Osteocyte (in vitro differentiated cells): ENCODE measurements around the gene TSPEAR. TPM values are rescaled to one million over a fixed set of nuclear protein-coding genes. Genes with fewer than 3 reads are reported as not detected.

ENCODE experiments used
- DNase-seq: peaks from one replicate; pipeline ENCODE4 v3.0.0; 2021; ENCODE audit warnings: mixed read lengths; ENCODE audit not compliant: unreplicated experiment; ENCODE audit errors: extremely low spot score
- H3K27ac Mint-ChIP-seq: one replicate; pipeline ENCODE4 v1.8.0; 2021; ENCODE audit warnings: mild to moderate bottlenecking, mixed read lengths; ENCODE audit not compliant: unreplicated experiment
- H3K27me3 Mint-ChIP-seq: one replicate; pipeline ENCODE4 v1.8.0; 2021; ENCODE audit warnings: mixed read lengths; ENCODE audit not compliant: unreplicated experiment
- H3K36me3 Mint-ChIP-seq: one replicate; pipeline ENCODE4 v1.8.0; 2021; ENCODE audit warnings: mixed read lengths; ENCODE audit not compliant: unreplicated experiment
- H3K4me1 Mint-ChIP-seq: one replicate; pipeline ENCODE4 v1.8.0; 2021; ENCODE audit warnings: mixed read lengths; ENCODE audit not compliant: unreplicated experiment
- H3K4me3 Mint-ChIP-seq: one replicate; pipeline ENCODE4 v1.8.0; 2021; ENCODE audit warnings: mild to moderate bottlenecking, moderate library complexity, mixed read lengths; ENCODE audit not compliant: unreplicated experiment
- H3K9me3 Mint-ChIP-seq: one replicate; pipeline ENCODE4 v1.8.0; 2021; ENCODE audit warnings: mixed read lengths; ENCODE audit not compliant: unreplicated experiment
- total RNA-seq: library from RNA; stranded (reverse); gene quantifications from 2 replicates; pipeline ENCODE4 v1.2.1, GENCODE V29; 2021
- TF ChIP-seq, protein P1 (sequence below): fragments of 200-600 bp; sonication (generic); IDR thresholded peaks from 2 replicates; pipeline ENCODE4 v1.5.0; 2021; ENCODE audit warnings: antibody characterized with exemption, mild to moderate bottlenecking, moderate library complexity

Gene TSPEAR
- total RNA-seq, 1 donor from 2014 or later, result not detected

- H3K27ac Mint-ChIP-seq, result no peak overlapping the region
- TF ChIP-seq, protein P1, sequence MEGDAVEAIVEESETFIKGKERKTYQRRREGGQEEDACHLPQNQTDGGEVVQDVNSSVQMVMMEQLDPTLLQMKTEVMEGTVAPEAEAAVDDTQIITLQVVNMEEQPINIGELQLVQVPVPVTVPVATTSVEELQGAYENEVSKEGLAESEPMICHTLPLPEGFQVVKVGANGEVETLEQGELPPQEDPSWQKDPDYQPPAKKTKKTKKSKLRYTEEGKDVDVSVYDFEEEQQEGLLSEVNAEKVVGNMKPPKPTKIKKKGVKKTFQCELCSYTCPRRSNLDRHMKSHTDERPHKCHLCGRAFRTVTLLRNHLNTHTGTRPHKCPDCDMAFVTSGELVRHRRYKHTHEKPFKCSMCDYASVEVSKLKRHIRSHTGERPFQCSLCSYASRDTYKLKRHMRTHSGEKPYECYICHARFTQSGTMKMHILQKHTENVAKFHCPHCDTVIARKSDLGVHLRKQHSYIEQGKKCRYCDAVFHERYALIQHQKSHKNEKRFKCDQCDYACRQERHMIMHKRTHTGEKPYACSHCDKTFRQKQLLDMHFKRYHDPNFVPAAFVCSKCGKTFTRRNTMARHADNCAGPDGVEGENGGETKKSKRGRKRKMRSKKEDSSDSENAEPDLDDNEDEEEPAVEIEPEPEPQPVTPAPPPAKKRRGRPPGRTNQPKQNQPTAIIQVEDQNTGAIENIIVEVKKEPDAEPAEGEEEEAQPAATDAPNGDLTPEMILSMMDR, result no peak
- H3K9me3 Mint-ChIP-seq, result no peaks in the 10 kb centered on the region
- no peaks in the 10 kb centered on the region for H3K36me3 Mint-ChIP-seq
- no peaks in the 10 kb centered on the region for H3K27me3 Mint-ChIP-seq
- no peak overlapping the region for H3K4me3 Mint-ChIP-seq
- H3K4me1 Mint-ChIP-seq, result no peaks in the 10 kb centered on the region
- DNase-seq, result no peak
These were observed 184.0 kb downstream of the TSPEAR start for GRCh38 chr21:44527156-44527982.

- no peaks in the 10 kb centered on the region for H3K27me3 Mint-ChIP-seq
- no peak for DNase-seq
- no peaks in the 10 kb centered on the region for H3K4me1 Mint-ChIP-seq
- H3K27ac Mint-ChIP-seq, result no peak overlapping the region
- no peaks in the 10 kb centered on the region for H3K36me3 Mint-ChIP-seq
- H3K4me3 Mint-ChIP-seq, result no peak overlapping the region
- TF ChIP-seq, protein P1, result no peak
- no peaks in the 10 kb centered on the region for H3K9me3 Mint-ChIP-seq
These were observed 185.0 kb downstream of the TSPEAR start for GRCh38 chr21:44526096-44526997.

DNA sequence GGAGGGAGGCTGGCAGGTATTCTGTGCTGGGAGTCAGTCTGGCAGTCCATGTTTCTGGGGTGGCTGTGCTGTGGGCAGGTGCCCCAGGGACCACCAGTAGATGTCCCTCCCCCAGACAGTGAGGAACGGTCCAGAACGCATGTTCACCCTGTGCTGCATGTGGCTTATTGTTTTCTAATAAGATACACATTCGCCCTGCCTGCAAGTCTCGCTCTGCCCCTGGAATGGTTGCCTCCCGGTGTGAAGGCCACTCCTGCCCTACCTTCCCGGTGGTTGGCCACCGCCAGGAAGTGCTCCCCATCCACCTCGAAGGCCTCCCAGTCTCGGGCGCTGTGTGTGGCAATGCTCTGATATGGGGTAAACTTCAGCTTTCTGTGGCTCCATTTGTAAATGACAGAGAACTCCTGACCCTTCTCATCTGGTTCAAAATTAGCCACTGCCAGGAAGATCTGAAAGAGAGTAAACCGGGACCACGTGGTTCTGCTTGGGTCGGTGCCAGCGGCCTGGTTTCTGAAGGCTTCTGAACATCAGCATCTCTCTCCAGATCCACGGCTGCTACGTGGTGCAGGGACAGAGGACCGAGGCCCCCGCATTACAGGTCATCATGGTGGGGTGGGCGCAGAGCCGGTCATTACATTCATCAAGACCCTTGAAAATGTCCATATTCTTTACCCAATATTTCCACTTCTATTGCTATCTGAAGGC, 185.8 kb downstream of the TSPEAR start:
- Mint-ChIP-seq H3K27ac (no peak overlapping the region), H3K36me3 (no peaks in the 10 kb centered on the region), H3K4me1 (no peaks in the 10 kb centered on the region)

DNA sequence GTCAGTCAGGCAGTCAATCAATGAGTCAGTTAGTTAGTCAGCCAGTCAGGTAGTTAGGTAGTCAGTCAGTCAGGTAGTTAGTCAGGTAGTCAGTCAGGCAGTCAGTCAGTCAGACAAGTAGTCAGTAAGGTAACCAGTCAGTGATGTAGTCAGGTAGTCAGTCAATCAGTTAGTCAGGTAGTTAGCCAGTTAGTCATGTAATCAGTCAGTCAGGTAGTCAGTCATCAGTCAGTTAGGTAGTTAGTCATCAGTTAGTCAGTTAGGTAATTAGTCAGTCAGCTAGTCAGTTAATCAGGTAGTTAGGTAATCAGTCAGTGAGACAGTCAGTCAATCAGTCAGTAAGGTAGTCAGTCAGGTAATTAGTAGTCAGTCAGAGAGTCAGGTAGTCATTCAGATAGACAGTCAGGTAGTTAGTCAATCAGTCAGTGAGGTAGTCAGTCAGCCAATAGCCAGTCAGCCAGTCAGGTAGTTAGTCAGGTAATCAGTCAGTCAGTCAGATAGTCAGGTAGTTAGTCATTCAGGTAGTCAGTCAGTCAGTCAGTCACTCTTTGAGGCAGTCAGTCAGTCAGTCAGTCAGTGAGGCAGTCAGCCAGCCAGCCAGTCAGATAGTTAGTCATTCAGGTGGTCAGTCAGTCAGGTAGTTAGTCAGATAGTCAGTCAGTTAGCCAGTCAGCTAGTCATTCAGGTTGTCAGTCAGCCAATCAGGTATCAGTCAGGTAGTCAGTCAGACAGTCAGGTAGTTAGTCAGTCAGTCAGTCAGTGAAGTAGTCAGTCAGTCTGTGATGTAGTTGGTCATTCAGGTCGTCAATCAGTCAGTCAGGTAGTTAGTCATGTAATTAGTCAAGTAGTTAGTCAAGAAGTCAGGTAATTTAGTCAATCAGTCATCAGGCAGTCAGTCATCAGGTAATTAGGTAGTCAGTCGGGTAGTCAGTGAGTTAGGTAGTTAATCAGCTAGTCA, 186.7 kb downstream of the TSPEAR start:
- Mint-ChIP-seq H3K9me3 (no peaks in the 10 kb centered on the region), H3K27me3 (no peaks in the 10 kb centered on the region), H3K27ac (no peak overlapping the region), H3K4me3 (no peak overlapping the region), H3K36me3 (no peaks in the 10 kb centered on the region), H3K4me1 (no peaks in the 10 kb centered on the region)
- no peak for DNase-seq
- TF ChIP-seq, protein P1, result no peak

More for the DNA sequence above, 185.8 kb downstream of the TSPEAR start:
- DNase-seq, result no peak
- H3K9me3 Mint-ChIP-seq, result no peaks in the 10 kb centered on the region
- TF ChIP-seq, protein P1, result no peak
- H3K27me3 Mint-ChIP-seq, result no peaks in the 10 kb centered on the region
- H3K4me3 Mint-ChIP-seq, result no peak overlapping the region
